AG09319 (cell line): ENCODE data around the gene SDF2L1.

Source experiments
- DNase-seq: peaks from one replicate; pipeline ENCODE4 v3.0.0-alpha.2; 2010; ENCODE audit warnings: low read depth; ENCODE audit errors: extremely low read depth
- TF ChIP-seq, protein P1 (sequence below): IDR thresholded peaks from 2 replicates; pipeline ENCODE4 v1.5.1; 2011; ENCODE audit warnings: low read depth, mild to moderate bottlenecking, inconsistent platforms, low read length, moderate library complexity

SDF2L1 gene

DNA sequence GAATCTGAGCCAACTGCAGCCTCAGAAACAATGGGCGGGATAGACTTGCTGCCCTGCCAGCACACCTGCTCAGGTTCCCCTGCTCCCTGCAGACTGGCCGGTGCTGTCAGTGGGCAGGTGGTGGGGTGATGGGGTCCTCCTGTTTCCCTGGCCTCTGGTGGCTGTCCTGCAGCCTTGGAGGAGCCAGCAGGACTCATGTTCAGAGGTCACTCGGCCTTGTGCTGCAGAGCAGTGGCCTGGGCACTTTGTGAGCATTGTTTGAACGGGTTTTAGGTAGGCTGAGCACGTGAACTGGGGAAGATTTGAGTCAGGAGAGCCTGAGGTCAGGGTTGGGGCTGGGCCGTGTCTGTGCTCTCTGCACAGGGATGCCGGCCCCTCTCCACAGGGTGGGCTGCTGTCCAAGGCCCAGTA lies 41.3 kb downstream of the SDF2L1 start:
- TF ChIP-seq, protein P1, sequence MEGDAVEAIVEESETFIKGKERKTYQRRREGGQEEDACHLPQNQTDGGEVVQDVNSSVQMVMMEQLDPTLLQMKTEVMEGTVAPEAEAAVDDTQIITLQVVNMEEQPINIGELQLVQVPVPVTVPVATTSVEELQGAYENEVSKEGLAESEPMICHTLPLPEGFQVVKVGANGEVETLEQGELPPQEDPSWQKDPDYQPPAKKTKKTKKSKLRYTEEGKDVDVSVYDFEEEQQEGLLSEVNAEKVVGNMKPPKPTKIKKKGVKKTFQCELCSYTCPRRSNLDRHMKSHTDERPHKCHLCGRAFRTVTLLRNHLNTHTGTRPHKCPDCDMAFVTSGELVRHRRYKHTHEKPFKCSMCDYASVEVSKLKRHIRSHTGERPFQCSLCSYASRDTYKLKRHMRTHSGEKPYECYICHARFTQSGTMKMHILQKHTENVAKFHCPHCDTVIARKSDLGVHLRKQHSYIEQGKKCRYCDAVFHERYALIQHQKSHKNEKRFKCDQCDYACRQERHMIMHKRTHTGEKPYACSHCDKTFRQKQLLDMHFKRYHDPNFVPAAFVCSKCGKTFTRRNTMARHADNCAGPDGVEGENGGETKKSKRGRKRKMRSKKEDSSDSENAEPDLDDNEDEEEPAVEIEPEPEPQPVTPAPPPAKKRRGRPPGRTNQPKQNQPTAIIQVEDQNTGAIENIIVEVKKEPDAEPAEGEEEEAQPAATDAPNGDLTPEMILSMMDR, result no peak

DNA sequence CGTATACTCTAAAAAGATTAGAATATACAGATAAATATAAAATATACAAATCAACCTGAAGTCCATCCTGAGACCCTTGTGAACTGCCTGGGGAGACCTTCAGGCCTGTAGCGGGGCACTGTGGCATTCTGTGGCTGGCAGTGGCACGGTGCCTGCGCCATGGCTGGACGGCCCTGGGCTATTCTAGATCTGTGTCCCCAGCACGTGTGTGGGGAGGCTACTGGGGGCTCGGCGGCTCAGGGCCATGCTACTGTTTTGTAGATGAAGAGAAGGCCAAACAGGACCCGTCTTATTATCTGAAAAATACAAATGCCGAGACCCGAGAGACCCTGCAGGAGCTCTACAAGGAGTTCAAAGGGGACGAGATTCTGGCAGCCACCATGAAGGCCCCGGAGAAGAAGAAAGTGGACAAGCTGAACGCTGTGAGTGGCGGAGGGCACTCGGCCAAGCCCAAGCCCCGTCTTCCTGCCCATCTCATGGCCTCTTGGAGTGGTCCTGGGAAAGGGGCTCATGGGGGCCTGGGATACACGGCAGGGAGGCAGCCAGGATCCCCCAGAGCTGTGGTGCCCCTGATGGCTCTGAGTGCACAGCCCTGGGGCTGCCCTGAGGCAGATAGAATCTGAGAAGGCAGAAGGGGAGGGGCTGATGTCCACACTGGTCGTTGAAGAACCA lies 42.5 kb downstream of the SDF2L1 start:
- DNase-seq, result no peak
- TF ChIP-seq, protein P1, result no peak

More for the DNA sequence above, 41.3 kb downstream of the SDF2L1 start:
- DNase-seq, result no peak

DNA sequence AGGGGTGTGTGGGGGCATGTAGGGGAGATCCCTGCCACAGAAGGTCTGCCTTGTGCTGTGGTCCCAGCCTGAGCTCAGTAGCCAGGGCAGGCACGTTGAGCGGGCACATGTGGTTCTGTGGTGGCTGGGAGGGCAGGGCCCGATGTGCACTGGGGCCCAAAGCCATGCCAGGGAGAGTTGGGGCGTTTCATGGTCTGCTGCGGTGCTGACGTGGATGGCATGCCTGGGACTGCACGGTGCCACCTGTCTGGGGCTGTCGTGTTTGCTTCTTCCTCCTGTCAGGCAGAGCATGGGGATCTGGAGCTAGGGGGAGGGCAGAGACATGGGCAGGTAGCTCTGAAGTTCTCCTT lies 43.0 kb downstream of the SDF2L1 start:
- TF ChIP-seq, protein P1, result no peak
- no peak for DNase-seq

DNA sequence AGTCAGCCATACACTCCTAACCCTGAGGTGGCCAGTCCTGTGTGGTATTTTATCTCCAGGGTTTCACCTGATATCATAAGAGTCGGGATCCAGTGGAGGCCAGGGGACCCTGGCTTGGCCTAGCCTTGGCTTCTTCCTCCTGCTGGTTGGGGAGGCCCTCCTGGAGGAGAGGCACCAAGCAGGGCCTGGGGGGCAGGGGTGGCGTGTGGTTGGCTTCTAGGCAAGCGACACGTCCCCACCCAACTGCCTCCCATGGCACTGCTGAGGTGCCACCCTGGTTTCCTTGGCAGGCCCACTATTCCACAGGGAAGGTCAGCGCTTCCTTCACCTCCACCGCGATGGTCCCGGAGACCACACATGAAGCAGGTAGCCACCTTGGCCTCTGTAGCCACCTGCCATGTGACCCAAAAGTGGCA lies 44.1 kb downstream of the SDF2L1 start:
- DNase-seq, result no peak
- TF ChIP-seq, protein P1, result no peak

DNA sequence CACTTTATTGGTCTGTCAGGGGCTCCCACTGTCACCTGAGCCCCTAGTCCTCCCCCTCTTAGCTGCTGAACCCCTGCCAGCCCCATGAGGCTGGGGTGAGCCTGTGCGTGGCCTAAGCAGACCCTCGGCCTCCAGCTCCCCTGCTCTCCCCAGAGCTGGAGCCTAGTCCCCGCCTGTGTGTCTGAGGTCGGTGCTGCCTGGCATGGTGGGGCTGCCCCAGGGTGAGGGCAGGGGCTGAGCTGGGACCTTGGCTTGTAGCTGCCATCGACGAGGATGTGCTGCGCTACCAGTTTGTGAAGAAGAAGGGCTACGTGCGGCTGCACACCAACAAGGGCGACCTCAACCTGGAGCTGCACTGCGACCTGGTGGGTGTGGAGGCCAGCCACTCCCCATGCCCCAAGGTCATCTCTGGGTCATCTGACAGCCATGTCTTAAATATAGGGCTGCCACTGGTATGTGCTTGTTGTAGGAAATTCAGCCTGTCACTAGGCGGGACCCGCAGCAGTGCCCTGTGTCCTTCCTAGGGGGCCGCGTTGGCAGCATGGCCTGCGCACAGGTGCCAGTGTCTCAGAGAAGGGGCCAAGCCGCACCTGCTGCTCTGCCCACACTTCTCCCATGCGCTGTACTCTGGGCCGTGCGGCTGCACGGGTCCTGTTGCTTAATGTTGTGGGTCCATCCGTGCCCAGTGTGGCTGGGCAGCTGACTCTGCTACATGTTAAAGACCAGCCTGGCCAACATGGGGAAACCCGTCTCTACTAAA lies 44.7 kb downstream of the SDF2L1 start:
- TF ChIP-seq, protein P1, result no peak
- DNase-seq, result no peak

DNA sequence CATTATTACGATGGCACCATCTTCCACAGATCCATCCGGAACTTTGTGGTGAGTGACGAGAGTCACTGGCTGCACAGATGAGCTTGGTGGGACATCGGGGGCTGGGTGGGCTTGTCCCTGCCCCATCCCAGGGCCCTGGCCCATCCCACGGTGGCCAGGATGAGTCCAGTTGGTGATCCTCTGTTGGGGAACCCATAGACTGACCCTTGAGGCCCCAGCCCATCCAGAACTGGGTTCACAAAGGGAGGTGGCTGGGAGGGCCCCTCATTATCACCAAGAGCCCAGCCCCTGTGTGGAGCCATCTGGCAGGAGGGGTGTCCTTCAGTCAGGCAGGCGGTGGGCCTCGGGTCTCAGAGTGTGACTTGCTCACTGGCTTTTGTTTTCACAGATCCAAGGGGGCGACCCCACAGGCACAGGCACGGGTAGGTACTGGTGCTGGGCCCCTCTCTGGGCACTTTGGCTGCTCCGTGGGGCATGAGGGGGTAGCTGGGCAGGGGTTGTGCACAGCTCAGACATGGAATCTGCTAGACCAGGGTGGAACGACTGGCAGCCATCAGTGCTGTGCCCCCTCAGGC lies 45.7 kb downstream of the SDF2L1 start:
- DNase-seq, result no peak
- TF ChIP-seq, protein P1, result no peak

DNA sequence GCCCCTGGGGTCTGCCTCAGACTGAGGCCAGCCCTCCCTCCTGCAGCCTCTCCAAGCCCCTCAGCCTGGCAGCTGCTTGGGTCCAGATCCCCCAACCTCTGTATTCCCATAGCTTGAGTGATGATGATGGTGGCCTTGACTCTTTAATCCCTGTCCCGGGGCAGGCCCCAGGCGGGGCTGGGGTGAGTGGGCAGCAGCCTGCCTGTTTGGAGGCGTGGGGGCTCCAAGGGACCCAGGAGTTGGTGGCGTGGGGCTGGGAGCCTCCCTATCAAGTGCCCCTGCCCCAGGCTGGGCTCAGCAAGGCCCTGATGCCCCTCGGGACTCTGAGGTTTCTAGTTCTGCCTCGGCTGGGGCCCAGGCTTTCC lies 46.2 kb downstream of the SDF2L1 start:
- TF ChIP-seq, protein P1, result no peak
- no peak for DNase-seq
